Duodenal mucosa (tissue), 2 donors: ENCODE results near the gene PPP2R5B.

Experiments used
- H3K27ac ChIP-seq: one replicate; pipeline ENCODE4 v1.7.0; 2013; ENCODE audit warnings: low read depth, low read length
- H3K27me3 ChIP-seq, 2 donors: one replicate each; pipeline ENCODE4 v1.7.0; 2013; ENCODE audit warnings: low read length in 2 of 2, control low read depth in 1 of 2; ENCODE audit not compliant: insufficient read depth in 2 of 2, control insufficient read depth in 1 of 2
- H3K36me3 ChIP-seq, 2 donors: one replicate each; pipeline ENCODE4 v1.7.0; 2013; ENCODE audit warnings: low read length in 2 of 2, control low read depth in 1 of 2; ENCODE audit not compliant: insufficient read depth in 2 of 2, control insufficient read depth in 1 of 2
- H3K4me1 ChIP-seq, 2 donors: one replicate each; pipeline ENCODE4 v1.7.0; 2013; ENCODE audit warnings: low read length in 2 of 2, control low read depth in 1 of 2; ENCODE audit not compliant: insufficient read depth in 2 of 2, control insufficient read depth in 1 of 2
- H3K4me3 ChIP-seq, 2 donors: one replicate each; pipeline ENCODE4 v1.7.0; 2013; ENCODE audit warnings: low read length in 2 of 2, low read depth in 1 of 2
- H3K9ac ChIP-seq, 2 donors: one replicate each; pipeline ENCODE4 v1.7.0; 2013; ENCODE audit warnings: low read length in 2 of 2, low read depth in 1 of 2
- H3K9me3 ChIP-seq, 2 donors: one replicate each; pipeline ENCODE4 v1.7.0; 2013; ENCODE audit warnings: low read length in 2 of 2, control low read depth in 1 of 2; ENCODE audit not compliant: control insufficient read depth in 1 of 2

PPP2R5B gene

DNA sequence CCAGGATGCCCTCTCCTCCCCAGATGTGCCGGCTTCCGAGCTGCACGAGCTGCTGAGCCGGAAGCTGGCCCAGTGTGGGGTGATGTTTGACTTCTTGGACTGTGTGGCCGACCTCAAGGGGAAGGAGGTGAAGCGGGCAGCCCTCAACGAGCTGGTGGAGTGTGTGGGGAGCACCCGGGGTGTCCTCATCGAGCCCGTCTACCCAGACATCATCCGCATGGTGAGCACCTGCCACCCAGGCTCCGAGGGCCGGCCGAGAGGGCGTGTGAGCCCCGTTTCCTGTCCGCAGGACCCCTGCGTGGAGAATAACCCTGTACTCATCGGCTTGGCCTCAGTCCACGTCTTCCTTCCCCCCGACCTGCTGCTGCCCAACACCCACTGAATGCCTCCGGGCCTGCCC, 2.2 kb downstream of the PPP2R5B start:
- Histone ChIP-seq H3K36me3 (peaks cover 20 to 28% of the 10 kb centered on the region in 2 donors), H3K4me3 (no peak overlapping the region), H3K27ac (no peak overlapping the region), H3K4me1 (peaks cover 11 to 20% of the 10 kb centered on the region in 2 donors), H3K27me3 (no peaks in the 10 kb centered on the region), H3K9ac (no peak overlapping the region), H3K9me3 (no peaks in the 10 kb centered on the region)

DNA sequence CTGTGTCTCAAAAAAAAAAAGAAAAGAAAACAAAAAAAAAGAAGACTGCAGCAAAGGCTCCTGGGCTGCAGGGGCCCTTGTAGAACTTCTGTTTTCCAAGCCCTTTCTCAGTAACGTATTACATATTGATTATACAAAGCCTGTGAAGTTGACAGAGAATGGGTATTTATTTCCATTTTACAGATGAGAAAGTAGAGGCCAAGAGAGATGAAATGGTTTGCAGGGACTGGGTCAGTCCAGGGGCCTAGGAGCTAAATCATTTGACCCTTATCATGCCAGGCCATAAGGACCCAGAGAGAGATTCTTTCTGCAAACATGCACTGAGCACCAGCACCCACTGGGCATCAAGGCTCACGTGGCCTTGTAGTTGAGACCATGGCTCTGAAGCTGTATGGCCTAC, 4.5 kb downstream of the PPP2R5B start:
- peaks cover 7 to 14% of the 10 kb centered on the region in 2 donors for H3K4me1 ChIP-seq
- H3K27ac ChIP-seq: no peak overlapping the region
- H3K4me3 ChIP-seq: no peak overlapping the region
- H3K9me3 ChIP-seq: no peaks in the 10 kb centered on the region
- no peaks in the 10 kb centered on the region for H3K27me3 ChIP-seq
- H3K9ac ChIP-seq: no peak overlapping the region
- H3K36me3 ChIP-seq: peaks cover 29 to 49% of the 10 kb centered on the region in 2 donors

- Histone ChIP-seq H3K27me3 (no peaks in the 10 kb centered on the region), H3K27ac (no peak overlapping the region), H3K36me3 (peaks cover 29 to 53% of the 10 kb centered on the region in 2 donors), H3K4me1 (peaks cover 9 to 10% of the 10 kb centered on the region in 2 donors), H3K9ac (no peak overlapping the region), H3K9me3 (no peaks in the 10 kb centered on the region), H3K4me3 (no peak overlapping the region)
Measured at GRCh38 chr11:64929625-64930024, 5.1 kb downstream of the PPP2R5B start.

DNA sequence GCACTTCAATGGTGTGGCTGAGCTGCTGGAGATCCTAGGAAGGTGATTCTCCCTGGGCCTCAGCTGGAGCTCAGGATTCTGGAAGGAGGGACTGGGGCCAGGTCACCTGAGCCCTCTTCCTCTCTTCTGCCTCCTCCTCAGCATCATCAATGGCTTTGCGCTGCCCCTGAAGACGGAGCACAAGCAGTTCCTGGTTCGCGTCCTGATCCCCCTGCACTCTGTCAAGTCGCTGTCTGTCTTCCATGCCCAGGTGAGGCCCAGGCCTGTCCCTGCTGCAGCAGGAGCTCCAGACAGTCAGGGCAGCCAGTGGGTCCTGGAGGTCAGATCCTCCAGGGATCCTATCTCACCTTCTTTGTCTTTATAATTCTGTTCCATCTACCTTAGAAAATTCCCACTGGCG, 5.9 kb downstream of the PPP2R5B start:
- no peaks in the 10 kb centered on the region for H3K27me3 ChIP-seq
- peaks cover 7 to 14% of the 10 kb centered on the region in 2 donors for H3K4me1 ChIP-seq
- no peak overlapping the region for H3K4me3 ChIP-seq
- no peaks in the 10 kb centered on the region for H3K9me3 ChIP-seq
- peaks cover 29 to 53% of the 10 kb centered on the region in 2 donors for H3K36me3 ChIP-seq
- H3K27ac ChIP-seq: no peak overlapping the region
- H3K9ac ChIP-seq: no peak overlapping the region

- Histone ChIP-seq H3K4me3 (no peak overlapping the region), H3K9me3 (no peaks in the 10 kb centered on the region), H3K36me3 (peaks cover 29 to 53% of the 10 kb centered on the region in 2 donors), H3K27me3 (no peaks in the 10 kb centered on the region), H3K4me1 (peaks cover 0 to 9% of the 10 kb centered on the region in 2 donors), H3K27ac (no peak overlapping the region), H3K9ac (no peak overlapping the region)
Measured at GRCh38 chr11:64931290-64931689, 6.8 kb downstream of the PPP2R5B start.

GRCh38 chr11:64932324-64932723, 7.8 kb downstream of the PPP2R5B start:
- H3K4me3 ChIP-seq: no peak overlapping the region
- H3K27ac ChIP-seq: no peak overlapping the region
- H3K27me3 ChIP-seq: no peaks in the 10 kb centered on the region
- H3K9ac ChIP-seq: no peak overlapping the region
- peaks cover 29 to 53% of the 10 kb centered on the region in 2 donors for H3K36me3 ChIP-seq
- H3K4me1 ChIP-seq: peaks cover 0 to 9% of the 10 kb centered on the region in 2 donors
- H3K9me3 ChIP-seq: no peaks in the 10 kb centered on the region

- Histone ChIP-seq H3K9ac (no peak overlapping the region), H3K27me3 (no peaks in the 10 kb centered on the region), H3K9me3 (no peaks in the 10 kb centered on the region), H3K4me3 (no peak overlapping the region), H3K4me1 (peaks cover 0 to 9% of the 10 kb centered on the region in 2 donors), H3K27ac (no peak overlapping the region), H3K36me3 (peaks cover 24 to 49% of the 10 kb centered on the region in 2 donors)
Measured at GRCh38 chr11:64933213-64933934, 8.9 kb downstream of the PPP2R5B start.

GRCh38 chr11:64933935-64934681, 9.6 kb downstream of the PPP2R5B start:
- Histone ChIP-seq H3K27ac (no peak overlapping the region), H3K36me3 (peaks cover 24 to 47% of the 10 kb centered on the region in 2 donors), H3K9ac (no peak overlapping the region), H3K27me3 (no peaks in the 10 kb centered on the region), H3K4me3 (no peak overlapping the region), H3K9me3 (no peaks in the 10 kb centered on the region), H3K4me1 (peaks cover 0 to 9% of the 10 kb centered on the region in 2 donors)

DNA sequence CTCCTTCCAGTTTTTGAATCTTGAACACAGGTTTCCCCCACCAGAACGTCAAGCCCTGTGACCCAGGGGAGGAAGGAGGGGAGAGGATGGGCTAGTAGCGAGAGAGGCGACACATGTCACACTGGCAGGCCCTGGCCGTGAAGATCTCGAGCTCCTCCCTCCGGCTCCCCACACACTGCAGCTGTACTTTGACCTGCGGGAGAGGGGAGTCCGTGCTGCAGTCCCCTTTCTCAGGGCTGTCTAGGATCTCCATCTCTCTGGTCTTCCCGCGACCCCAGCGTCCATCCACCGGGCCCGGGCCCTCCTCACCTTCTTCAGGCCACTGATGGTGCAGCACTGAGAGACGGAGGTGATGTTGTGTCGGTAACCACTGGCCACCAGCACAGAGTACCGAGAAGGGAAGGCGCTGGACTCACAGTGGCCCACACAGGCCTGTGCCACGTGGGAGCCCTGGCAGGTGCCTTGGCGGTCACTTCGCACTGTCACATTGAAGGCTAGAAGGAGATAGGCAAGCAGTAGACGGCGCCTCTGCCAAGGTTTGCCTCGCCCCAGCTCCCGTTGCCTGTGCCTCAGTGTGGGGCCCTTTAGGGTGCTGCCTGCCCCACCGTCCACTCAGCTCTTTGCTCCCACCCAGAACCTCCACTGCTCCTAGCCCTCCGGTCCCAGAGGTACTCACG, 10.3 kb downstream of the PPP2R5B start:
- Histone ChIP-seq H3K4me1 (peaks cover 0 to 9% of the 10 kb centered on the region in 2 donors), H3K9ac (no peak overlapping the region), H3K27ac (no peak overlapping the region), H3K36me3 (peaks cover 22 to 42% of the 10 kb centered on the region in 2 donors), H3K9me3 (no peaks in the 10 kb centered on the region), H3K27me3 (no peaks in the 10 kb centered on the region), H3K4me3 (no peak overlapping the region)
